ENCODE results near the gene SVEP1. TPM values are rescaled to one million over a fixed set of nuclear protein-coding genes. Genes with fewer than 3 reads are reported as not detected.

The SVEP1 gene
- total and polyA plus RNA-seq, 2 experiments from 2014 or later = 5.3 to 14.6 TPM

- Histone ChIP-seq H2AFZ (no peak overlapping the region), H3K4me1 (ENCODE audit: insufficient read depth) (no peaks in the 10 kb centered on the region), H3K79me2 (no peaks in the 10 kb centered on the region), H3K9me2 (replicated peaks; ENCODE audit: insufficient read depth) (no peaks in the 10 kb centered on the region), H3K27me3 (no peaks in the 10 kb centered on the region), H3K27ac (no peak overlapping the region), H4K20me1 (ENCODE audit: insufficient read depth, poor library complexity, severe bottlenecking) (no peaks in the 10 kb centered on the region), H3K9me3 (ENCODE audit: low read depth) (no peaks in the 10 kb centered on the region), H3K4me2 (no peak overlapping the region), H3K4me3 (no peak overlapping the region), H3K36me3 (replicated peaks; ENCODE audit: insufficient read depth, low read depth) (no peaks in the 10 kb centered on the region)
- 85% methylated on average over 3 of the region's 3 CpGs for WGBS (ENCODE audit: low lambda C conversion rate, missing lambda C conversion rate)
- TF ChIP-seq EZH2 (IDR thresholded peaks at IDR 0.05; ENCODE audit: borderline replicate concordance) (no peak), EZH2phosphoT487 (IDR thresholded peaks at IDR 0.05; ENCODE audit: low read depth, severe bottlenecking, unreplicated experiment) (no peak), CTCF (IDR thresholded peaks at IDR 0.05; ENCODE audit: poor library complexity) (no peak)
- DNase-seq (ENCODE audit: low spot score) = no peak
Measured at GRCh38 chr9:110440796-110441195, 138.7 kb downstream of the SVEP1 start.

- no peaks in the 10 kb centered on the region for H3K79me2 ChIP-seq
- no peaks in the 10 kb centered on the region for H3K9me3 ChIP-seq (ENCODE audit: low read depth)
- no peaks in the 10 kb centered on the region for H3K27me3 ChIP-seq
- H3K4me3 ChIP-seq = no peak overlapping the region
- no peaks in the 10 kb centered on the region for H4K20me1 ChIP-seq (ENCODE audit: insufficient read depth, poor library complexity, severe bottlenecking)
- no peak overlapping the region for H3K4me2 ChIP-seq
- TF ChIP-seq EZH2phosphoT487 (IDR thresholded peaks at IDR 0.05; ENCODE audit: low read depth, severe bottlenecking, unreplicated experiment) = no peak
- no peak for TF ChIP-seq EZH2 (IDR thresholded peaks at IDR 0.05; ENCODE audit: borderline replicate concordance)
- no peak for TF ChIP-seq CTCF (IDR thresholded peaks at IDR 0.05; ENCODE audit: poor library complexity)
- no peak overlapping the region for H2AFZ ChIP-seq
- H3K36me3 ChIP-seq (replicated peaks; ENCODE audit: insufficient read depth, low read depth) = no peaks in the 10 kb centered on the region
- H3K27ac ChIP-seq = no peak overlapping the region
- H3K9me2 ChIP-seq (replicated peaks; ENCODE audit: insufficient read depth) = no peaks in the 10 kb centered on the region
- no peaks in the 10 kb centered on the region for H3K4me1 ChIP-seq (ENCODE audit: insufficient read depth)
- DNase-seq (ENCODE audit: low spot score) = no peak
- WGBS (ENCODE audit: low lambda C conversion rate, missing lambda C conversion rate) = 67% methylated on average over 4 of the region's 4 CpGs
Measured at GRCh38 chr9:110440172-110440571, 139.4 kb downstream of the SVEP1 start.

- no peaks in the 10 kb centered on the region for H3K9me2 ChIP-seq (replicated peaks; ENCODE audit: insufficient read depth)
- H3K27ac ChIP-seq = no peak overlapping the region
- H3K4me2 ChIP-seq = no peak overlapping the region
- 76% methylated on average over 3 of the region's 3 CpGs for WGBS (ENCODE audit: low lambda C conversion rate, missing lambda C conversion rate)
- H2AFZ ChIP-seq = no peak overlapping the region
- no peaks in the 10 kb centered on the region for H3K9me3 ChIP-seq (ENCODE audit: low read depth)
- H3K4me1 ChIP-seq (ENCODE audit: insufficient read depth) = no peaks in the 10 kb centered on the region
- DNase-seq (ENCODE audit: low spot score) = no peak
- H3K27me3 ChIP-seq = no peaks in the 10 kb centered on the region
- no peak overlapping the region for H3K4me3 ChIP-seq
- H3K79me2 ChIP-seq = no peaks in the 10 kb centered on the region
- H3K36me3 ChIP-seq (replicated peaks; ENCODE audit: insufficient read depth, low read depth) = no peaks in the 10 kb centered on the region
- TF ChIP-seq EZH2phosphoT487 (IDR thresholded peaks at IDR 0.05; ENCODE audit: low read depth, severe bottlenecking, unreplicated experiment) (no peak), CTCF (IDR thresholded peaks at IDR 0.05; ENCODE audit: poor library complexity) (no peak), EZH2 (IDR thresholded peaks at IDR 0.05; ENCODE audit: borderline replicate concordance) (no peak)
- no peaks in the 10 kb centered on the region for H4K20me1 ChIP-seq (ENCODE audit: insufficient read depth, poor library complexity, severe bottlenecking)
Measured at GRCh38 chr9:110432253-110432652, 147.3 kb downstream of the SVEP1 start.

GRCh38 chr9:110429453-110429852 is 150.1 kb downstream of the SVEP1 start:
- Histone ChIP-seq H3K4me3 (no peak overlapping the region), H2AFZ (no peak overlapping the region), H4K20me1 (ENCODE audit: insufficient read depth, poor library complexity, severe bottlenecking) (no peaks in the 10 kb centered on the region), H3K9me2 (replicated peaks; ENCODE audit: insufficient read depth) (no peaks in the 10 kb centered on the region), H3K4me1 (ENCODE audit: insufficient read depth) (no peaks in the 10 kb centered on the region), H3K36me3 (replicated peaks; ENCODE audit: insufficient read depth, low read depth) (no peaks in the 10 kb centered on the region), H3K27ac (no peak overlapping the region), H3K27me3 (no peaks in the 10 kb centered on the region), H3K9me3 (ENCODE audit: low read depth) (no peaks in the 10 kb centered on the region), H3K79me2 (no peaks in the 10 kb centered on the region), H3K4me2 (no peak overlapping the region)
- no peak for TF ChIP-seq CTCF (IDR thresholded peaks at IDR 0.05; ENCODE audit: poor library complexity)
- no peak for TF ChIP-seq EZH2 (IDR thresholded peaks at IDR 0.05; ENCODE audit: borderline replicate concordance)
- no peak for TF ChIP-seq EZH2phosphoT487 (IDR thresholded peaks at IDR 0.05; ENCODE audit: low read depth, severe bottlenecking, unreplicated experiment)
- WGBS (ENCODE audit: low lambda C conversion rate, missing lambda C conversion rate) = 88% methylated on average over 1 of the region's 1 CpG
- DNase-seq (ENCODE audit: low spot score) = no peak

All from hepatocyte (in vitro differentiated cells).